ENCODE data around the gene PACRG.
"Not testable (repeated sequence)": the region's sequence is repeated elsewhere in the genome, so short reads cannot be mapped to it uniquely, and the experiment has no call there.

The PACRG gene

GRCh38 chr6:162727322-162728182, at the start of gene PACRG, which contains the start of gene PRKN:
PACRG (plus strand) TSS chr6:162727974.
PRKN (minus strand) TSS chr6:162727766.
- DNase-seq: peak; percentile 90 to 95

GRCh38 chr6:162678896-162679295, 48.9 kb upstream of the PACRG start:
- DNase-seq: not testable (repeated sequence)

- no peak for DNase-seq
Observed at GRCh38 chr6:162679681-162680080, 48.1 kb upstream of the PACRG start.

GRCh38 chr6:162680367-162680766, 47.4 kb upstream of the PACRG start:
- no peak for DNase-seq

GRCh38 chr6:162680871-162681270, 46.9 kb upstream of the PACRG start:
- DNase-seq: no peak

GRCh38 chr6:162681447-162681846, 46.3 kb upstream of the PACRG start:
- no peak for DNase-seq

GRCh38 chr6:162683135-162683534, 44.6 kb upstream of the PACRG start:
- DNase-seq: no peak

GRCh38 chr6:162684052-162684451, 43.7 kb upstream of the PACRG start:
- no peak for DNase-seq

- no peak for DNase-seq
Observed at GRCh38 chr6:162684961-162685360, 42.8 kb upstream of the PACRG start.

GRCh38 chr6:162685586-162685985, 42.2 kb upstream of the PACRG start:
- no peak for DNase-seq

- DNase-seq: no peak
Observed at GRCh38 chr6:162688751-162689345, 38.9 kb upstream of the PACRG start.

- DNase-seq: no peak
Observed at GRCh38 chr6:162690158-162690557, 37.6 kb upstream of the PACRG start.

GRCh38 chr6:162697872-162698403, 29.8 kb upstream of the PACRG start:
- peak in 1 of 2 experiments; percentile 42 for DNase-seq

- DNase-seq: no peak
Observed at GRCh38 chr6:162698440-162698839, 29.3 kb upstream of the PACRG start.

- DNase-seq: no peak
Observed at GRCh38 chr6:162699961-162700360, 27.8 kb upstream of the PACRG start.

- no peak for DNase-seq
Observed at GRCh38 chr6:162700966-162701365, 26.8 kb upstream of the PACRG start.

GRCh38 chr6:162701551-162701950, 26.2 kb upstream of the PACRG start:
- DNase-seq: no peak

- no peak for DNase-seq
Observed at GRCh38 chr6:162702446-162702845, 25.3 kb upstream of the PACRG start.

- DNase-seq: no peak
Observed at GRCh38 chr6:162704001-162704400, 23.8 kb upstream of the PACRG start.

GRCh38 chr6:162705736-162706135, 22.0 kb upstream of the PACRG start:
- peak in 1 of 2 experiments; percentile 35 for DNase-seq

- DNase-seq: peak; percentile 45 to 85
Observed at GRCh38 chr6:162706232-162706631, 21.5 kb upstream of the PACRG start.

GRCh38 chr6:162708971-162709370, 18.8 kb upstream of the PACRG start:
- peak in 1 of 2 experiments; percentile 6 for DNase-seq

GRCh38 chr6:162709431-162709830, 18.3 kb upstream of the PACRG start:
- DNase-seq: no peak

GRCh38 chr6:162710419-162710818, 17.4 kb upstream of the PACRG start:
- no peak for DNase-seq

Measured in NCI-H446 (cell line).